Activated CD4-positive, alpha-beta T cell treated with anti-CD3 and anti-CD28 coated beads for 1 hour (primary cell): ENCODE measurements around the gene TIFAB.

Experiments used
- DNase-seq: peaks from one replicate; pipeline ENCODE4 v3.0.0-alpha.2; 2020

TIFAB gene

DNA sequence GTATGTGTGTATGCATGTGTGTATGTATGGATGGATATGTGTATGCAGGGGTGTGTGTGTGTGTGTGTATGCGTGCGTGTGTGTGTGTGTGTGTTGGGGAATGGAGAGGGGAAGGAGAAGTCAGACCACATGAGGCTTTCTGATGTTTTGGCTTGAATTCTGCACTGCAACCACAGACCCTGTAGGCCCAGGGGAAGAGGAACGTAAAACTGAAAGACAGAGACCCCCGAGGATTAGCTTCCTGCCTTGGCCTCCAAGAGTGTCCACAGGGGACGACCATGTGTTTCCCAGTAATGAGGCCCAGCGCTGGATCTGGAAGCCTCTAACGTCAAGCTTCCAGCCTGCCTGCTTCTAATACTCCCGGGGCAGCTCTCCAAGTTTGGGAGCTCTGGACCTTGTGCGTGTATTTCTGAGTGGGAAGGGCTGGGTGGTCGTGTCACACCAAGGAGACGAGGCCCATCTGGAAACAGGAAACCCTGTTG is 10.8 kb downstream of the TIFAB start:
- DNase-seq = no peak

DNA sequence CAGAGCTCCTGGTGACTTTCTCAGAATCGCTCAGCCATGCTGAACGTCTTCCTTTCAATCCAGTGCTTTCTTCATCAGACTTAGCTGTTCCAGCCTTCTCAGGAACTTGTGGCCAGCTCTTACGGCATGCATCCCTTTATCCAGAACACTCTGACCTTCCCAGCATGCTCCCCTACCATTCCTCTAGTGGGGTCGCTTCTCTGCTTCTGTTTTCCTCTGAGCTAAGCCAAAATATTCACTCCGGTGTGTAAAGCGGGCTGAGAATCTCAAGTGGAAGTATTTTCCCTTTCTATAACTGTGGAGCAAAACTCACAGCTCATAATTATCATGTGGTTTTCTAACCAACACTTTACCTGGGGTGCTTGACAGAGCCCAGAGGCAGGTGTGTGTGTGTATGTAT is 11.2 kb downstream of the TIFAB start:
- no peak for DNase-seq

- DNase-seq = no peak
These were observed 12.6 kb downstream of the TIFAB start for GRCh38 chr5:135439231-135440205.

DNA sequence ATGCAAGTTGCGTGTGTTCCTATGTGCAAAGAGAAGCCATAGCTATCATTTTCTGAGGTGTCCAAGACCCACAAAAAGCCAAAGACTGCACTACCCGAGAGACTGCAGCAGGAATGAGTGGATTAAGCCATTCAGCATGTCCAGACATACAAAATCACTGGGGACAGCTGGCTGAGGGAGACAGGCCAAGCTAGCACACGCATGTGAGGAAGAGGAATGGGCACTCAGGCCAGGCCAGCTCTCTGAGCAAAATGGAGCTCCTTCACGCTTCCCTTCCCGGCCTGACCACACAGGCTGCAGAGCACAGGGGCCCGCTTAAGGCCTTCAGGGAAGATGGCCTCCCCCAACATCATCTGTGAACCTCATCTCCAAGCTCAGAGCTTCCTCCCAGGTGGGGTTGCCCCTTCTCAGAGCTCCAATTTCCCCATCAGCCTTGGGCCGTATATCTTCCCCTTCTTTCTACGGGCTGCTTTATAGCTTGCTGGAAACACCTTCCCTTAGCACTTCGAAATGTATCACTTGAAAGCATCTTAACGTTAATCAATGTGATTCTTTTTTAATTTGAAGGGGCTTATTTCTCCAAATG is 13.4 kb downstream of the TIFAB start:
- no peak for DNase-seq

- no peak for DNase-seq
These were observed 14.2 kb downstream of the TIFAB start for GRCh38 chr5:135437796-135438560.

- no peak for DNase-seq
These were observed 14.7 kb downstream of the TIFAB start for GRCh38 chr5:135437422-135437795.

DNA sequence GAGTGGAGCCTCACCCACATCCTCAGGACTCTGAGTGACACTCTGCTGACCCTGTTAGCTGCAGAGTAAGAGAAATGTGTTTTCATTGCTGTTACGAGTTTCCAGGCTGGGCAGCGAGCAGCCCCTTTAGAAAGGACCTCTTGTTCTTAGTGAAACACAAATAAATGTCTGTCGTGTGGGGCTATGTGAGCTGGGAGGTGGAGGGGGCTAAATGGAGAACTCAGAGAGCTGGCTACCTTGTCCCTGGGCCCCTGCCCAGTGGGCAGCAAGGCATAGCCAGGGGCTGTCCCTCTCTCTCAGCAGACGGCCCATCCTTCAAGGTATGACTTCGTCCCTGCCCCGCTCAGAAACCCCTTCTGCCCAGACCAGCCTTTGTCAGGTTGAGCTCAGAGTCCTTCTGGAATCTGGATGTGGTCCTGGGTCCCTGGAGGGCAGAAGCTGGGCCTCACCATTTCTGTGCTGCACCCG is 15.2 kb downstream of the TIFAB start:
- no peak for DNase-seq

- no peak for DNase-seq
These were observed 16.5 kb downstream of the TIFAB start for GRCh38 chr5:135435467-135436330.

DNA sequence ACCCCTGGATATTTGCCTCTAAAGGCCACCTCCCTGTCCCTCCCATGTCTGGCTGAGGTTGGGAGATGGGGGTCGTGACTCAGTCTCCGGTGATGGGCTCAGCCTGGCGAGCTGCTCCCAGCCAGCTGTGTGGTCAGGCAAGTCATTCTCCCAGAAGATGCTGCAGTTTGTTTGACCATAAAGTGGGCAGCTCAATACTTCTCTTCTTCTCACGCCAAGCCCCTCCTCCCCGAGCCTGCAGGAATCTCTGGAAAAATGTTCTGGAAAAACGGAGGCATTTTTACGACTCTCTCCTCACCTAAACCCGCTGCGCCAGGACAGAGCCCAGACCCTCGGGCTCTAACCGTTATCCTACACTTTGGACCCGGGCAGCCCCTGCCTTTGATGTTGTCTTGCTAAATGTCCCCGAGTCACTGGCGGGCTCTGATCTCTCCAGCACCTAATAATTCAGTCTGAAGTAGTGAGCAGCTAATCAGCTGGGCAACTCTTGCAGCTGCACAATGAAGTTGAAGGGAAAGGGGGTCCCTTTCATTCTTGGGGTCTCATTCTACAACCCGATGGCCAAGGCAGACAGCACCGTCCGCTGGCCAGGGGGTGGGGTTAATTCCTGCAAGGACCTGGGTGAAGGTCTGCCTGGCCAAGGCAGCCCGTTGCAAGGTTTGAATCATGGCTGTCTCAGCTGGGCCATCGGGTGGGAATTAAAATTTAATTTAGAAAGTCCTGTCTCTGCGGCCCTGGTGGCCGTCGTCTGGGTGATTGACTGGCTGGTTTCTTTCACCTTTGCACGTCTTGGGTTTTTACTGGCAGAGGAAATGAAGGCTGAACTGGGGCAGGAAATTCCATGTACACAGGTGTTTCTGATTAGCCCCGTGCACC is 17.3 kb downstream of the TIFAB start:
- DNase-seq = no peak

DNA sequence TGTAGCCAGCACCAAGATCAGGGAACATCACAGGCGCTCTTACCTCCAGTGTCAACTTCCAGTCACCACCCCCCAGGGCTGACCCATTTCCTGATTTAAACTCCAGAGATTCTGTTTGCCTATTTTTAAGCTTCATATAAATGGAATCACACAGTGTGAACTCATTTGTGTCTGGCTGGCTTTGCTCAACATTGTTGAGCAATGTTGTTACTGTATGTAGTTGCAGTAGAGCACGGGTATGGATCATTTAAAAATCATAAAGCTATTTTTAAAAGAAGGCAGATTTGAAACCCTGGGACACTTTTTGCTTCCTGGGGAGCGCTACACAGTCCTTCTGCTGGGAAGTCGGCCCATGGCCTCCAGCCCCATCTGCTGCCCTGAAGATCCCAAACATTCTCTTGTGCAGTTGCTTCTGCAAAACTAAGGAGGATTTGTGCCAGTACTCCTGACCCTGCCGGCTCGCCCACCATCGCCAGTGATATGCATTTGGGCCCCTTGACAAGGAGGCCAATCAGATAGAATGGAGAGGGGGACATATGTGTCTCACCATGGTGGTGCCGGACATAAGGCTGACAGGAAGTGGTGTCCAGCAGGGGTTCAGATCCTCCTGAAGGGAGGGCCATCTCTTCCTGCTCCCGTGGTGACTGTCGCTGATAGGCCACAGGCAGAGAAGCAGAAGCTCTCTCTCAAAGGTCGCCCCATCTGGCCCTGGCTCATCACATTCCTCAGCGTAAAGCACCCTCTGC is 18.3 kb downstream of the TIFAB start:
- DNase-seq = no peak

DNA sequence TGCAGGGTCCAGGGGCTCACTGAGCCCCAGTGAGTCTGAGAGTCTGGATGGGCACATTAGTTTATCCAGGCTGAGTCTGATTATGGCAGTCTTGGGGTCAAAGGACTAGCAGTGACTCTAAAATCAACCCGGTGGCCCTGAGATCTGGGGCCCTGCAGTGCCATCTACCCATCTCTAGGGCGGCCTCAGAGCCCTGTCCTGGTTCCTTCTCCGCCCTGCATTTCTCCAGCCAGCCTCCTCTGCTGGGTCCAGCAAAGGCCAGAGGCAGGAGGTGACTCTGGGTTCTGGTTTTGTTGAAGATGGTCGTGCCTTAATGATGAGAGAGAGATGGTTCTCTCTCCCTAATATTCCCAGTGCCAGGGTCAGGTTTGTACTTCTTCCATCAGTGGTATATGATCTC is 20.0 kb downstream of the TIFAB start:
- no peak for DNase-seq

DNA sequence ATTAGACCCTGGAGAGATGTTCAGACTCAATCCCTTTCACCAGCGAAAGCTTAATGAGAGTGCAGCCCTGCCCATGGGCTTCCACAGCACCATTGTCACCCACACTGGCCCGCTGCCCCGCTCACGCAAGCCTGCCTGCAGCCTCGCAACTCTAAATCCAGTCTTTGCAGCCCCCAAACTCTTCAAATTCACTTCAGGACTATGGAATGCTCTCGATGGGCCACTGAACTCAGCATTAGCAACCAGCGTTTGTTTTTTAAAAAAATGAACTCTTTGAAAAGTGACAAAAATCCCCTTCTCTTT is 22.1 kb downstream of the TIFAB start:
- DNase-seq = no peak

GRCh38 chr5:135429301-135430134 is 22.6 kb downstream of the TIFAB start:
- no peak for DNase-seq

DNA sequence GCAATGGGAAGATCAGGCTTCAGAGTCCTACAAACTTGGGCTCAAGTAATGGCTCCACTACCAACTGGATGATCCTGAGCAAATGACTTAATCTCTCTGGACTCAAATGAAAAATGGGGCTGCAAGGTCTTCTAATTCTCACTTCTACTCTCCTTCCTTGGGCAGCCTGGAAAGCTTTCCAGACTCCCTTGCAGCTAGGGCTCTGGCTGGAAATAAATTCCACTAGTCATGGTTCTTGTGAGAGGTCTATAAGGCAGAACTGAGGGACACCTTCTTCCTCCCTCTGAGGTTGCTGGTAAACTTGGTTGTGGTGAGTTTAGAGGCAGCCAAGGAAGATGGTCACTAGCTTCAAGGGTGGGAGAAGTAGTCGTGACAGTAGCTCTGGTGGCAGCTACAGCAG is 23.6 kb downstream of the TIFAB start:
- no peak for DNase-seq

- DNase-seq = no peak
These were observed 25.8 kb downstream of the TIFAB start for GRCh38 chr5:135426102-135427082.

GRCh38 chr5:135425641-135426040 is 26.5 kb downstream of the TIFAB start:
- no peak for DNase-seq

DNA sequence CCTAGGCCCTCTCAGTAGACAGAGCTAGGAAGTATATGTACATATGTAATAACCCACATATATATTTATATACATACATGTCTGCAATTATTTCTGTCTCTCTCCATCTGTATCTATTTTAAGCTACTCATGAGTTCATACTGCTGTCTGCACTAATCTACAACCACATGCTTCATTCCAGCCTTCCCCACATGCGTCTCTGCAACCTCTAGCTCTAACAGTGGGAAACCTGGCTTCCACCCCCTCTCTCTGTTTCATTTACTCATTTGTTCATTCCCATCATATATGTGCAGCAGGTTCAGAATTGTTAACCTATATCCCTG is 28.3 kb downstream of the TIFAB start:
- DNase-seq = no peak

GRCh38 chr5:135423146-135423845 is 28.9 kb downstream of the TIFAB start:
- DNase-seq = no peak
